Keratinocyte (primary cell): ENCODE results near the gene NHP2. TPM values are rescaled to one million over a fixed set of nuclear protein-coding genes. Genes with fewer than 3 reads are reported as not detected.

ENCODE experiments used
- DNase-seq: peaks from one replicate; pipeline ENCODE4 v3.0.0-alpha.2; 2011; ENCODE audit warnings: low read depth, missing footprints, low spot score
- FAIRE-seq: peaks from 2 replicates; lab custom pipeline; 2011; peaks lifted over from hg19 to GRCh38; lab: Jason Lieb, UNC
- H2AFZ ChIP-seq: 2 replicates; pipeline ENCODE4 v1.6.0; 2012; ENCODE audit warnings: low read length, control low read depth, inconsistent platforms; ENCODE audit not compliant: control insufficient read depth
- H3K27ac ChIP-seq: 2 replicates; pipeline ENCODE4 v1.5.1; 2011; ENCODE audit warnings: low read length; ENCODE audit not compliant: control insufficient read depth, insufficient read depth
- H3K27me3 ChIP-seq: 3 replicates; pipeline ENCODE4 v1.6.0; 2011; ENCODE audit warnings: low read length; ENCODE audit not compliant: control insufficient read depth, insufficient read depth; ENCODE audit errors: extremely low read depth
- H3K36me3 ChIP-seq, 2 experiments: 2 replicates in 1 of 2; 3 replicates in 1 of 2; pipeline ENCODE4 v1.5.1; 2011; ENCODE audit warnings: low read length in 2 of 2, mild to moderate bottlenecking in 1 of 2; ENCODE audit not compliant: control insufficient read depth in 2 of 2, insufficient read depth in 2 of 2; ENCODE audit errors: extremely low read depth in 1 of 2
- H3K4me1 ChIP-seq: 3 replicates; pipeline ENCODE4 v1.5.1; 2011; ENCODE audit warnings: low read length; ENCODE audit not compliant: control insufficient read depth, insufficient read depth; ENCODE audit errors: extremely low read depth
- H3K4me2 ChIP-seq: 3 replicates; pipeline ENCODE4 v1.6.0; 2011; ENCODE audit warnings: low read depth, low read length; ENCODE audit not compliant: control insufficient read depth, insufficient read depth; ENCODE audit errors: extremely low read depth
- H3K4me3 ChIP-seq, 3 experiments: fragments of 200-600 bp in 1 of 3; sonication (generic) in 1 of 3; 2 replicates in 2 of 3; 3 replicates in 1 of 3; pipeline ENCODE4 v1.5.1; 2011 to 2016; ENCODE audit warnings: low read length in 3 of 3, mild to moderate bottlenecking in 3 of 3, control low read depth in 2 of 3, inconsistent platforms in 1 of 3, low read depth in 1 of 3, mixed read lengths in 1 of 3, mixed run types in 1 of 3, moderate library complexity in 1 of 3; ENCODE audit not compliant: control insufficient read depth in 2 of 3, insufficient read depth in 2 of 3; ENCODE audit errors: extremely low read depth in 1 of 3
- H3K79me2 ChIP-seq: 2 replicates; pipeline ENCODE4 v1.6.0; 2012; ENCODE audit warnings: low read length; ENCODE audit not compliant: control insufficient read depth, insufficient read depth
- H3K9ac ChIP-seq: 3 replicates; pipeline ENCODE4 v1.6.0; 2011; ENCODE audit warnings: low read length; ENCODE audit not compliant: control insufficient read depth, insufficient read depth; ENCODE audit errors: extremely low read depth
- H3K9me1 ChIP-seq: 3 replicates; pipeline ENCODE4 v1.6.0; 2011; ENCODE audit warnings: low read length; ENCODE audit not compliant: control insufficient read depth, insufficient read depth; ENCODE audit errors: extremely low read depth
- H3K9me3 ChIP-seq: 2 replicates; pipeline ENCODE4 v1.5.1; 2012; ENCODE audit warnings: low read depth, low read length; ENCODE audit not compliant: control insufficient read depth
- H4K20me1 ChIP-seq: 3 replicates; pipeline ENCODE4 v1.6.0; 2011; ENCODE audit warnings: low read length; ENCODE audit not compliant: control insufficient read depth, insufficient read depth; ENCODE audit errors: extremely low read depth
- EZH2 ChIP-seq: IDR thresholded peaks from one replicate; pipeline ENCODE4 v1.6.1; 2012; ENCODE audit warnings: inconsistent platforms, mild to moderate bottlenecking, low read length, moderate library complexity
- dilution Hi-C: fragments of 300-500 bp; cut with MboI; formaldehyde crosslinking; loops from one replicate; pipeline ENCODE4 v1.7.0; 2020; ENCODE audit warnings: low sequenced_read_pairs; ENCODE audit not compliant: extremely low pct_ligation_motif_present
- polyA plus RNA-seq, 5 experiments: library from polyadenylated mRNA; depleted of rRNA in 3 of 5; stranded (reverse) in 3 of 5; stranded (forward) in 1 of 5; unstranded in 1 of 5; fragments of >200 nt; gene quantifications; 1 replicate in 1 of 5; 2 replicates in 3 of 5; 3 replicates in 1 of 5; pipeline versions ENCODE4 v1.2.1 to v1.2.3, GENCODE V29; 2011 to 2012; ENCODE audit warnings: missing spikeins in 2 of 5, low read depth in 1 of 5, low replicate concordance in 1 of 5
- TF ChIP-seq, protein P1 (sequence below), 3 experiments: IDR thresholded peaks in 1 of 3; conservative IDR thresholded peaks in 1 of 3; optimal IDR thresholded peaks in 1 of 3; 2 replicates in 2 of 3; 3 replicates in 1 of 3; pipeline versions ENCODE3 to v1.5.1; 2011; ENCODE audit warnings: low read length in 3 of 3, mild to moderate bottlenecking in 3 of 3, moderate library complexity in 2 of 3, control low read depth in 1 of 3, inconsistent platforms in 1 of 3; ENCODE audit not compliant: insufficient read depth in 2 of 3; ENCODE audit errors: extremely low read depth in 1 of 3

The NHP2 gene
- polyA plus RNA-seq, 1 donor (not counting 4 experiments of a cell fraction or from before 2014, with no cell fraction given): 186 TPM

DNA sequence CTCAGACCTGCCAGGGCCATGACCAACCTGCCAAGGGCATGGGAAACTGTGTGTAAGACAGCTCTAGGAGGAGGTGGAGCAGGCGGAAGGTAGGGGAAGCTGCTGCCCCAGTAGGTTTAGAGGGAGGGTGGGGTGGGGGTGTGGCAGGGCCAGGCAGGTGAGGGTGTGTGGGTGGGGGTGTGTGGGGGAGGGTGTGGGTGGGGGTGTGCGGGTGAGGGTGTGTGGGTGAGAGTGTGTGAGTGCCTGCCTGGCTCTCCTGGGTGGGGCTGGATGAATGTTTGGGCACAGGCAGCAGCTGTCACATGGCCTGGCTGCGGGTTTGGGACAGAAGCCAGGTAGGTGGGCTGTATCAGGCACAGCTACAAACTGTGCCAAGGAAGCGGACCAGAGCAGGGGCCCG lies 49.2 kb downstream of the NHP2 start:
- Histone ChIP-seq H3K9me3 (no peaks in the 10 kb centered on the region), H3K27me3 (no peaks in the 10 kb centered on the region), H3K4me3 (no peak overlapping the region), H3K4me1 (peaks cover 18% of the 10 kb centered on the region), H3K79me2 (no peaks in the 10 kb centered on the region), H3K9ac (no peak overlapping the region), H3K4me2 (no peak overlapping the region), H2AFZ (no peak overlapping the region), H3K9me1 (no peaks in the 10 kb centered on the region), H4K20me1 (no peaks in the 10 kb centered on the region), H3K27ac (no peak overlapping the region), H3K36me3 (no peaks in the 10 kb centered on the region)
- TF ChIP-seq EZH2: no peak
- TF ChIP-seq, protein P1, sequence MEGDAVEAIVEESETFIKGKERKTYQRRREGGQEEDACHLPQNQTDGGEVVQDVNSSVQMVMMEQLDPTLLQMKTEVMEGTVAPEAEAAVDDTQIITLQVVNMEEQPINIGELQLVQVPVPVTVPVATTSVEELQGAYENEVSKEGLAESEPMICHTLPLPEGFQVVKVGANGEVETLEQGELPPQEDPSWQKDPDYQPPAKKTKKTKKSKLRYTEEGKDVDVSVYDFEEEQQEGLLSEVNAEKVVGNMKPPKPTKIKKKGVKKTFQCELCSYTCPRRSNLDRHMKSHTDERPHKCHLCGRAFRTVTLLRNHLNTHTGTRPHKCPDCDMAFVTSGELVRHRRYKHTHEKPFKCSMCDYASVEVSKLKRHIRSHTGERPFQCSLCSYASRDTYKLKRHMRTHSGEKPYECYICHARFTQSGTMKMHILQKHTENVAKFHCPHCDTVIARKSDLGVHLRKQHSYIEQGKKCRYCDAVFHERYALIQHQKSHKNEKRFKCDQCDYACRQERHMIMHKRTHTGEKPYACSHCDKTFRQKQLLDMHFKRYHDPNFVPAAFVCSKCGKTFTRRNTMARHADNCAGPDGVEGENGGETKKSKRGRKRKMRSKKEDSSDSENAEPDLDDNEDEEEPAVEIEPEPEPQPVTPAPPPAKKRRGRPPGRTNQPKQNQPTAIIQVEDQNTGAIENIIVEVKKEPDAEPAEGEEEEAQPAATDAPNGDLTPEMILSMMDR (optimal IDR thresholded peaks at IDR 0.05 in 1 of 3, IDR thresholded peaks at IDR 0.05 in 1 of 3, conservative IDR thresholded peaks at IDR 0.05 in 1 of 3; ENCODE audit: extremely low read depth in 1 of 3, insufficient read depth in 2 of 3, low read length in 3 of 3): no peak
- DNase-seq (no peak), FAIRE-seq (no peak)
- dilution Hi-C loops: no loop called here

DNA sequence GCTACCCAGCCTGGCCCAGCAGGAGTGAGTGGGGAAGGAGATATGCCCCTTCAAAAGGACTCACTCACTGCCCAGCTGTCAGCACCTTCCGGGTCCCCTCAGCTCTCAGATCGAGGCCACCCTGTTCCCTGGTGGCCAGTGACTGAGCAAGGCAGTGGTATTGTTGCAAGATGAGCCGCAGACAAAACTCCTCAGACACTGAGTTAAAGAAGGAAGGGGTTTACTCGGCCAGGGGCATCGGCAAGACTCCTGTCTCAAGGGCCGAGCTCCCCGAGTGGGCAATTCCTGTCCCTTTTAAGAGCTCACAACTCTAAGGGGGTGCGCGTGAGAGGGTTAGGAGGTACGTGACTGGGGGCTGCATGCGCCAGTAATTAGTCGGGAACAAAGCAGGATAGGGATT lies 50.1 kb downstream of the NHP2 start:
- no peaks in the 10 kb centered on the region for H3K9me1 ChIP-seq
- no peak overlapping the region for H3K9ac ChIP-seq
- dilution Hi-C loops: no loop called here
- no peak overlapping the region for H2AFZ ChIP-seq
- DNase-seq: no peak
- peaks cover 11% of the 10 kb centered on the region for H3K4me1 ChIP-seq
- no peaks in the 10 kb centered on the region for H3K79me2 ChIP-seq
- H4K20me1 ChIP-seq: no peaks in the 10 kb centered on the region
- no peak overlapping the region for H3K4me2 ChIP-seq
- no peak overlapping the region for H3K27ac ChIP-seq
- H3K27me3 ChIP-seq: no peaks in the 10 kb centered on the region
- TF ChIP-seq, protein P1 (optimal IDR thresholded peaks at IDR 0.05 in 1 of 3, IDR thresholded peaks at IDR 0.05 in 1 of 3, conservative IDR thresholded peaks at IDR 0.05 in 1 of 3; ENCODE audit: extremely low read depth in 1 of 3, insufficient read depth in 2 of 3, low read length in 3 of 3): no peak
- TF ChIP-seq EZH2: no peak
- H3K9me3 ChIP-seq: no peaks in the 10 kb centered on the region
- H3K36me3 ChIP-seq: no peaks in the 10 kb centered on the region
- FAIRE-seq: no peak
- no peak overlapping the region for H3K4me3 ChIP-seq

Other genes with a start within 250 kb of the NHP2 start
- gene PROP1, start 157.6 kb downstream of the NHP2 start, polyA plus RNA-seq: not detected in 3 replicates
- 1.0 to 1.9 TPM (median 1.3 TPM) in 3 replicates for gene N4BP3, start 40.4 kb downstream of the NHP2 start, polyA plus RNA-seq
- 15.5 to 20.2 TPM (median 15.8 TPM) in 3 replicates for gene RMND5B, start 22.9 kb downstream of the NHP2 start, polyA plus RNA-seq
- gene GMCL2, start 33.5 kb upstream of the NHP2 start, polyA plus RNA-seq: not detected in 3 replicates
- 102 to 161 TPM (median 146 TPM) in 3 replicates for gene HNRNPAB, start 50.6 kb upstream of the NHP2 start, polyA plus RNA-seq
- gene PHYKPL, start 78.9 kb upstream of the NHP2 start, polyA plus RNA-seq: 27.6 to 53.5 TPM (median 38.8 TPM) in 3 replicates